Kidney tubule cell (primary cell): ENCODE measurements around the gene CTIF.

ENCODE experiments used
- DNase-seq: peaks from one replicate; pipeline ENCODE4 v3.0.0-alpha.2; 2018; ENCODE audit warnings: low spot score

CTIF gene

GRCh38 chr18:48836806-48837615 lies 298.2 kb downstream of the CTIF start:
- no peak for DNase-seq

- no peak for DNase-seq
These were observed 298.8 kb downstream of the CTIF start for GRCh38 chr18:48837676-48838075.

- no peak for DNase-seq
These were observed 299.4 kb downstream of the CTIF start for GRCh38 chr18:48838166-48838775.

GRCh38 chr18:48838921-48839818 lies 300.3 kb downstream of the CTIF start:
- DNase-seq = peak; percentile 64

- DNase-seq = no peak
These were observed 301.1 kb downstream of the CTIF start for GRCh38 chr18:48839819-48840490.

GRCh38 chr18:48840491-48840877 lies 301.7 kb downstream of the CTIF start:
- no peak for DNase-seq

GRCh38 chr18:48841381-48842258 lies 302.8 kb downstream of the CTIF start:
- DNase-seq = no peak

- peak; percentile 51 for DNase-seq
These were observed 303.6 kb downstream of the CTIF start for GRCh38 chr18:48842259-48843061.

- DNase-seq = no peak
These were observed 304.3 kb downstream of the CTIF start for GRCh38 chr18:48843162-48843561.

- DNase-seq = no peak
These were observed 304.8 kb downstream of the CTIF start for GRCh38 chr18:48843596-48843995.

- no peak for DNase-seq
These were observed 305.4 kb downstream of the CTIF start for GRCh38 chr18:48844271-48844670.

- DNase-seq = no peak
These were observed 306.3 kb downstream of the CTIF start for GRCh38 chr18:48845174-48845573.

- DNase-seq = no peak
These were observed 307.6 kb downstream of the CTIF start for GRCh38 chr18:48846423-48846932.

GRCh38 chr18:48847807-48848486 lies 309.1 kb downstream of the CTIF start:
- no peak for DNase-seq

- no peak for DNase-seq
These were observed 309.9 kb downstream of the CTIF start for GRCh38 chr18:48848641-48849143.

GRCh38 chr18:48850822-48851598 lies 312.2 kb downstream of the CTIF start:
- no peak for DNase-seq

GRCh38 chr18:48851599-48851960 lies 312.7 kb downstream of the CTIF start:
- no peak for DNase-seq

GRCh38 chr18:48852292-48852691 lies 313.5 kb downstream of the CTIF start:
- no peak for DNase-seq
